Measurements from ENCODE around the gene MARCHF10. TPM values are rescaled to one million over a fixed set of nuclear protein-coding genes. Genes with fewer than 3 reads are reported as not detected.

Gene MARCHF10
- total RNA-seq, 5 donors from 2014 or later (not counting 1 experiment from before 2014, with no cell fraction given): 0.10 to 0.23 (median 0.13) TPM; not detected in 2

GRCh38 chr17:62672957-62673356 is 135.2 kb downstream of the MARCHF10 start:
- Mint-ChIP-seq H3K9me3 (no peaks in the 10 kb centered on the region), H3K4me1 (peaks cover 5 to 13% (median 5%) of the 10 kb centered on the region in 3 donors), H3K36me3 (no peaks in the 10 kb centered on the region), H3K27ac (no peak overlapping the region), H3K4me3 (no peak overlapping the region), H3K27me3 (no peaks in the 10 kb centered on the region)
- no peak for ATAC-seq (replicated peaks in 1 of 4)
- H3K27me3 ChIP-seq (replicated peaks in 1 of 2; ENCODE audit: control insufficient read depth in 2 of 2, extremely low read depth in 1 of 2, insufficient read depth in 2 of 2, low read length in 1 of 2): peaks cover 0 to 2% of the 10 kb centered on the region in 2 experiments
- WGBS (ENCODE audit: insufficient coverage): 90% methylated on average over 3 of the region's 4 CpGs
- H3K4me1 ChIP-seq (ENCODE audit: control insufficient read depth in 1 of 2, extremely low read depth in 1 of 2, insufficient read depth in 2 of 2, low read length in 2 of 2): peaks cover 0 to 3% of the 10 kb centered on the region in 2 experiments
- no peak for DNase-seq
- H3K36me3 ChIP-seq (ENCODE audit: control insufficient read depth in 2 of 2, extremely low read depth in 1 of 2, insufficient read depth in 1 of 2, low read length in 1 of 2): peaks cover 0 to 4% of the 10 kb centered on the region in 2 donors
- no peak overlapping the region for H3K4me3 ChIP-seq (ENCODE audit: control insufficient read depth in 1 of 2, extremely low read depth in 1 of 2, low read length in 1 of 2)
- no peaks in the 10 kb centered on the region for H3K9me3 ChIP-seq
- ChIA-PET POLR2A (no interaction called here), CTCF (interaction anchor here (0.6 to 2.7 kb wide), 3 partner anchors 116 to 747 kb away, joined by 3 to 11 read pairs (median 3); no protein-coding TSS in a partner anchor)
- no peak overlapping the region for H3K27ac ChIP-seq (ENCODE audit: low read length)

DNA sequence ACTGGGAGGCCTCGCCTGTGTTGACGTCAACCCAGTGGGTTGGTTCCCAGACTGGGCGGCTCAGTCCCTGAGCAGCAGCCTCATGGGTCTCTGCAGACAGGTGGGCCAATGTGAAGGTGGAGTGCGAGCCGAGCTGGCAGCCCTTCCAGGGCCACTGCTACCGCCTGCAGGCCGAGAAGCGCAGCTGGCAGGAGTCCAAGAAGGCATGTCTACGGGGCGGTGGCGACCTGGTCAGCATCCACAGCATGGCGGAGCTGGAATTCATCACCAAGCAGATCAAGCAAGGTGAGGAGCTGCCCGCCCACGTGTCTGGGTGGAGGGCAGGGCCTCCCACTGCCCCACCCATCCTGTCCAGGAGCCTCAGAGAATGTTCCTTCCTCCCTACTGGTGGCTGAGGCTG is 136.6 kb downstream of the MARCHF10 start:
- peaks cover 0 to 4% of the 10 kb centered on the region in 2 donors for H3K36me3 ChIP-seq (ENCODE audit: control insufficient read depth in 2 of 2, extremely low read depth in 1 of 2, insufficient read depth in 1 of 2, low read length in 1 of 2)
- no peak overlapping the region for H3K27ac Mint-ChIP-seq
- H3K27me3 Mint-ChIP-seq: no peaks in the 10 kb centered on the region
- POLR2A ChIA-PET: no interaction called here
- no peak overlapping the region for H3K27ac ChIP-seq (ENCODE audit: low read length)
- DNase-seq: no peak
- CTCF ChIA-PET: interaction anchor here (0.5 to 2.7 kb wide), 3 partner anchors 28 to 735 kb away, joined by 3 to 11 read pairs (median 5); no protein-coding TSS in a partner anchor
- no peak overlapping the region for H3K4me3 ChIP-seq (ENCODE audit: control insufficient read depth in 1 of 2, extremely low read depth in 1 of 2, low read length in 1 of 2)
- no peaks in the 10 kb centered on the region for H3K36me3 Mint-ChIP-seq
- 80% methylated on average over 14 of the region's 14 CpGs for WGBS (ENCODE audit: insufficient coverage)
- H3K9me3 ChIP-seq: no peaks in the 10 kb centered on the region
- no peak for ATAC-seq (replicated peaks in 1 of 4)
- H3K4me1 Mint-ChIP-seq: peaks cover 5 to 13% (median 5%) of the 10 kb centered on the region in 3 donors
- no peaks in the 10 kb centered on the region for H3K9me3 Mint-ChIP-seq
- no peak overlapping the region for H3K4me3 Mint-ChIP-seq
- H3K4me1 ChIP-seq (ENCODE audit: control insufficient read depth in 1 of 2, extremely low read depth in 1 of 2, insufficient read depth in 2 of 2, low read length in 2 of 2): peaks cover 0 to 3% of the 10 kb centered on the region in 2 experiments
- H3K27me3 ChIP-seq (replicated peaks in 1 of 2; ENCODE audit: control insufficient read depth in 2 of 2, extremely low read depth in 1 of 2, insufficient read depth in 2 of 2, low read length in 1 of 2): peaks cover 0 to 4% of the 10 kb centered on the region in 2 experiments

- H3K9me3 ChIP-seq: no peaks in the 10 kb centered on the region
- WGBS (ENCODE audit: insufficient coverage): 89% methylated on average over 24 of the region's 24 CpGs
- no peaks in the 10 kb centered on the region for H3K27me3 Mint-ChIP-seq
- no peak overlapping the region for H3K27ac Mint-ChIP-seq
- peaks cover 5 to 13% (median 5%) of the 10 kb centered on the region in 3 donors for H3K4me1 Mint-ChIP-seq
- ChIA-PET CTCF (no interaction called here), POLR2A (no interaction called here)
- peaks cover 0 to 4% of the 10 kb centered on the region in 2 donors for H3K36me3 ChIP-seq (ENCODE audit: control insufficient read depth in 2 of 2, extremely low read depth in 1 of 2, insufficient read depth in 1 of 2, low read length in 1 of 2)
- ATAC-seq (replicated peaks in 1 of 4): no peak
- no peak for DNase-seq
- peaks cover 0 to 11% of the 10 kb centered on the region in 2 experiments for H3K27me3 ChIP-seq (replicated peaks in 1 of 2; ENCODE audit: control insufficient read depth in 2 of 2, extremely low read depth in 1 of 2, insufficient read depth in 2 of 2, low read length in 1 of 2)
- H3K4me3 ChIP-seq (ENCODE audit: control insufficient read depth in 1 of 2, extremely low read depth in 1 of 2, low read length in 1 of 2): no peak overlapping the region
- no peak overlapping the region for H3K27ac ChIP-seq (ENCODE audit: low read length)
- H3K9me3 Mint-ChIP-seq: no peaks in the 10 kb centered on the region
- no peaks in the 10 kb centered on the region for H3K36me3 Mint-ChIP-seq
- H3K4me1 ChIP-seq (ENCODE audit: control insufficient read depth in 1 of 2, extremely low read depth in 1 of 2, insufficient read depth in 2 of 2, low read length in 2 of 2): peaks cover 0 to 3% of the 10 kb centered on the region in 2 experiments
- no peak overlapping the region for H3K4me3 Mint-ChIP-seq
Observed at GRCh38 chr17:62670202-62670821, 137.8 kb downstream of the MARCHF10 start.

GRCh38 chr17:62668091-62668804 is 139.9 kb downstream of the MARCHF10 start:
- Mint-ChIP-seq H3K4me3 (no peak overlapping the region), H3K27ac (no peak overlapping the region), H3K27me3 (no peaks in the 10 kb centered on the region), H3K4me1 (peaks cover 5 to 13% (median 5%) of the 10 kb centered on the region in 3 donors), H3K9me3 (no peaks in the 10 kb centered on the region), H3K36me3 (no peaks in the 10 kb centered on the region)
- ChIA-PET CTCF (no interaction called here), POLR2A (no interaction called here)
- peaks cover 0 to 9% of the 10 kb centered on the region in 2 experiments for H3K27me3 ChIP-seq (replicated peaks in 1 of 2; ENCODE audit: control insufficient read depth in 2 of 2, extremely low read depth in 1 of 2, insufficient read depth in 2 of 2, low read length in 1 of 2)
- H3K27ac ChIP-seq (ENCODE audit: low read length): no peak overlapping the region
- ATAC-seq (replicated peaks in 1 of 4) (no peak), DNase-seq (no peak)
- peaks cover 0 to 4% of the 10 kb centered on the region in 2 donors for H3K36me3 ChIP-seq (ENCODE audit: control insufficient read depth in 2 of 2, extremely low read depth in 1 of 2, insufficient read depth in 1 of 2, low read length in 1 of 2)
- peaks cover 0 to 3% of the 10 kb centered on the region in 2 experiments for H3K4me1 ChIP-seq (ENCODE audit: control insufficient read depth in 1 of 2, extremely low read depth in 1 of 2, insufficient read depth in 2 of 2, low read length in 2 of 2)
- no peaks in the 10 kb centered on the region for H3K9me3 ChIP-seq
- H3K4me3 ChIP-seq (ENCODE audit: control insufficient read depth in 1 of 2, extremely low read depth in 1 of 2, low read length in 1 of 2): no peak overlapping the region
- WGBS (ENCODE audit: insufficient coverage): 44% methylated on average over 2 of the region's 10 CpGs

DNA sequence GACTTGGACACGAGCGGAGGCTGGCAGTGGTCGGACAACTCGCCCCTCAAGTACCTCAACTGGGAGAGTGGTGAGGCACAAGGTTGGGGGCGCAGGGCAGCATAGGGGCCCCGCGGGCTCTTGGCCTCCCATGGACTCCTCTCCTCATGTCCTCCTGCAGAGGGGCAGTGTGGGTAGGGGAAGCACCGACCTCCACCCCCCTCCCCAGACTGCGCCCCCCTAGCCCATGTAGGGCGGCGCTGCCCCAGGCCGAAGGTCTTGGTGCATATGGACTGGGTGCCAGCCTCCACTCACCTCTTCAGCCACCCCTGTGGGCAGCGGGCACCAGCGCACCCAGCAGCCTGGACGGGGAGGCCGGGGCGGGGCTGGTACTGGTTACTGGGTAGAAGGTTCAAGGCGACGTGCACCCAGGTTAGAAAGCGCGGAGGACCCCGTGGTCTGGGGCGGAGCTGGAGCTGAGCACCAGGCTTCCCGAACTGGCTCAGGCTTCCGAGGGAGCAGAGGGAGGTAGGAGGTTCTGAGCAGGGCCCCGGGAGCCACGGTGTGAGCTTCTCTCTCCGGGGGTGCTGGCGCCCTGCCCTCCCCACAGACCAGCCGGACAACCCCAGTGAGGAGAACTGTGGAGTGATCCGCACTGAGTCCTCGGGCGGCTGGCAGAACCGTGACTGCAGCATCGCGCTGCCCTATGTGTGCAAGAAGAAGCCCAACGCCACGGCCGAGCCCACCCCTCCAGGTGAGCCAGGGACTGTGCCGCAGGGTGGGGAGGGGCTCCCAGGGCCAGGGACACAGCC is 141.1 kb downstream of the MARCHF10 start:
- H3K4me1 Mint-ChIP-seq: peaks cover 4 to 7% (median 5%) of the 10 kb centered on the region in 3 donors
- ChIA-PET CTCF (no interaction called here), POLR2A (interaction anchor here in 1 of 2 donors (0.6 kb wide), 1 partner anchor 26 kb away, joined by 3 read pairs; no protein-coding TSS in a partner anchor)
- Histone ChIP-seq H3K9me3 (no peaks in the 10 kb centered on the region), H3K4me1 (ENCODE audit: control insufficient read depth in 1 of 2, extremely low read depth in 1 of 2, insufficient read depth in 2 of 2, low read length in 2 of 2) (peaks cover 0 to 3% of the 10 kb centered on the region in 2 experiments), H3K27me3 (replicated peaks in 1 of 2; ENCODE audit: control insufficient read depth in 2 of 2, extremely low read depth in 1 of 2, insufficient read depth in 2 of 2, low read length in 1 of 2) (peaks cover 0 to 9% of the 10 kb centered on the region in 2 experiments), H3K36me3 (ENCODE audit: control insufficient read depth in 2 of 2, extremely low read depth in 1 of 2, insufficient read depth in 1 of 2, low read length in 1 of 2) (peaks cover 0 to 4% of the 10 kb centered on the region in 2 donors), H3K27ac (ENCODE audit: low read length) (no peak overlapping the region), H3K4me3 (ENCODE audit: control insufficient read depth in 1 of 2, extremely low read depth in 1 of 2, low read length in 1 of 2) (no peak overlapping the region)
- ATAC-seq (replicated peaks in 1 of 4) (no peak), DNase-seq (no peak)
- 92% methylated on average over 23 of the region's 40 CpGs for WGBS (ENCODE audit: insufficient coverage)
- no peaks in the 10 kb centered on the region for H3K36me3 Mint-ChIP-seq
- H3K27ac Mint-ChIP-seq: no peak overlapping the region
- H3K27me3 Mint-ChIP-seq: no peaks in the 10 kb centered on the region
- H3K9me3 Mint-ChIP-seq: no peaks in the 10 kb centered on the region
- no peak overlapping the region for H3K4me3 Mint-ChIP-seq

All from T-cell (primary cell).